ENCODE data around the gene DNAJC10.

GRCh38 chr2:182680837-182681236, 35.2 kb upstream of the DNAJC10 start:
- TF ChIP-seq CTCF (conservative IDR thresholded peaks at IDR 0.05; ENCODE audit: low read length): no peak
- no peak for TF ChIP-seq EZH2phosphoT487 (IDR thresholded peaks at IDR 0.05; ENCODE audit: borderline replicate concordance)
